Upper lobe of right lung (tissue), 1 donor: ENCODE data around the gene CNTN4. TPM values are rescaled to one million over a fixed set of nuclear protein-coding genes. Genes with fewer than 3 reads are reported as not detected.

Experiments used
- ATAC-seq: fragments of 200-7000 bp; cut with Tn5 transposase; one replicate; pipeline ENCODE4 v1.9.1; 2020; ENCODE audit warnings: mild to moderate bottlenecking, moderate library complexity
- DNase-seq: peaks from one replicate; pipeline ENCODE4 v3.0.0-alpha.2; 2020
- H3K27ac ChIP-seq: fragments of 200-600 bp; one replicate; pipeline ENCODE4 v1.8.0; 2022
- H3K27me3 ChIP-seq: fragments of 200-600 bp; one replicate; pipeline ENCODE4 v1.8.0; 2022; ENCODE audit warnings: mild to moderate bottlenecking
- H3K36me3 ChIP-seq: fragments of 200-600 bp; one replicate; pipeline ENCODE4 v1.8.0; 2022
- H3K4me1 ChIP-seq: fragments of 200-600 bp; one replicate; pipeline ENCODE4 v1.8.0; 2022
- H3K4me3 ChIP-seq: fragments of 200-600 bp; one replicate; pipeline ENCODE4 v1.8.0; 2022; ENCODE audit warnings: mild to moderate bottlenecking
- H3K9me3 ChIP-seq: fragments of 200-600 bp; one replicate; pipeline ENCODE4 v1.8.0; 2022
- CTCF ChIP-seq: fragments of 200-600 bp; IDR thresholded peaks from one replicate; pipeline ENCODE4 v1.8.0; 2022; ENCODE audit warnings: antibody characterized with exemption
- intact Hi-C: fragments of 100-400 bp; cut with DNase I; formaldehyde crosslinking; loops from one replicate; pipeline ENCODE4 v1.11.0; 2022
- total RNA-seq: library from RNA; stranded (reverse); fragmentation: NEBNext Ultra II Directional; extraction: Animal tissue kit (Norgen Biotek cat#: 25700); gene quantifications from one replicate; pipeline ENCODE4 v1.2.1, GENCODE V29; 2021
- donor health status: DM: no; HTN: yes; CAD: no; lungs with severe emphysema.

CNTN4 gene
- total RNA-seq, 1 donor from 2014 or later = 11.3 TPM

- no peak overlapping the region for H3K4me3 ChIP-seq
- intact Hi-C loops = no loop called here
- no peak overlapping the region for H3K27ac ChIP-seq
- no peaks in the 10 kb centered on the region for H3K9me3 ChIP-seq
- DNase-seq (no peak), ATAC-seq (no peak)
- H3K4me1 ChIP-seq = no peaks in the 10 kb centered on the region
- no peaks in the 10 kb centered on the region for H3K36me3 ChIP-seq
- no peak for TF ChIP-seq CTCF
- no peaks in the 10 kb centered on the region for H3K27me3 ChIP-seq
Observed at GRCh38 chr3:2246873-2247648, 148.4 kb downstream of the CNTN4 start.

GRCh38 chr3:2247831-2248230 is 149.2 kb downstream of the CNTN4 start:
- no peak for ATAC-seq
- DNase-seq = no peak
- Histone ChIP-seq H3K9me3 (no peaks in the 10 kb centered on the region), H3K36me3 (no peaks in the 10 kb centered on the region), H3K27ac (no peak overlapping the region), H3K4me1 (no peaks in the 10 kb centered on the region), H3K27me3 (no peaks in the 10 kb centered on the region), H3K4me3 (no peak overlapping the region)
- no peak for TF ChIP-seq CTCF
- intact Hi-C loops = no loop called here

- Histone ChIP-seq H3K27me3 (no peaks in the 10 kb centered on the region), H3K4me3 (no peak overlapping the region), H3K27ac (no peak overlapping the region), H3K36me3 (no peaks in the 10 kb centered on the region), H3K9me3 (no peaks in the 10 kb centered on the region), H3K4me1 (no peaks in the 10 kb centered on the region)
- ATAC-seq (no peak), DNase-seq (no peak)
- intact Hi-C loops = no loop called here
- TF ChIP-seq CTCF = no peak
Observed at GRCh38 chr3:2250783-2251182, 152.1 kb downstream of the CNTN4 start.

- no peak overlapping the region for H3K4me3 ChIP-seq
- no peak for ATAC-seq
- no peak for DNase-seq
- no peaks in the 10 kb centered on the region for H3K4me1 ChIP-seq
- no peaks in the 10 kb centered on the region for H3K36me3 ChIP-seq
- H3K9me3 ChIP-seq = no peaks in the 10 kb centered on the region
- H3K27ac ChIP-seq = no peak overlapping the region
- intact Hi-C loops = no loop called here
- no peak for TF ChIP-seq CTCF
- H3K27me3 ChIP-seq = no peaks in the 10 kb centered on the region
Observed at GRCh38 chr3:2261747-2262146, 163.1 kb downstream of the CNTN4 start.

GRCh38 chr3:2262204-2262603 is 163.5 kb downstream of the CNTN4 start:
- no peaks in the 10 kb centered on the region for H3K4me1 ChIP-seq
- DNase-seq (peak; percentile 19), ATAC-seq (peak; percentile 69)
- no peaks in the 10 kb centered on the region for H3K36me3 ChIP-seq
- no peaks in the 10 kb centered on the region for H3K9me3 ChIP-seq
- H3K4me3 ChIP-seq = no peak overlapping the region
- no peak overlapping the region for H3K27ac ChIP-seq
- TF ChIP-seq CTCF = no peak
- intact Hi-C loops = no loop called here
- no peaks in the 10 kb centered on the region for H3K27me3 ChIP-seq
